Neural cell (in vitro differentiated cells): ENCODE measurements around the gene NOD1. TPM values are rescaled to one million over a fixed set of nuclear protein-coding genes. Genes with fewer than 3 reads are reported as not detected.

ENCODE experiments used
- H2AFZ ChIP-seq: fragments of 200-600, 300-800 bp; sonication (generic), shearing (Covaris generic); 2 replicates; pipeline ENCODE4 v1.6.0; 2014; ENCODE audit warnings: low read depth, mild to moderate bottlenecking, antibody characterized with exemption, low read length, moderate library complexity
- H3F3A ChIP-seq: fragments of 200-600 bp; shearing (Covaris generic); 2 replicates; pipeline ENCODE4 v1.6.1; 2016; ENCODE audit warnings: mild to moderate bottlenecking, moderate library complexity, mixed read lengths, antibody characterized with exemption, low read length; ENCODE audit not compliant: insufficient read depth, poor library complexity, severe bottlenecking
- H3K27ac ChIP-seq: fragments of 200-600, 300-800 bp; sonication (generic), shearing (Covaris generic); 2 replicates; pipeline ENCODE4 v1.5.1; 2014; ENCODE audit warnings: mild to moderate bottlenecking, low read length, moderate library complexity
- H3K27me3 ChIP-seq: fragments of 300-800, 200-600 bp; sonication (generic), shearing (Covaris generic); 2 replicates; pipeline ENCODE4 v1.6.0; 2014; ENCODE audit warnings: mild to moderate bottlenecking, low read depth, low read length, moderate library complexity; ENCODE audit not compliant: insufficient read depth
- H3K36me3 ChIP-seq: fragments of 300-800, 200-600 bp; sonication (generic), shearing (Covaris generic); 2 replicates; pipeline ENCODE4 v1.5.1; 2014; ENCODE audit warnings: mild to moderate bottlenecking, antibody characterized with exemption, low read length, moderate library complexity; ENCODE audit not compliant: insufficient read depth
- H3K4me2 ChIP-seq: fragments of 300-800, 200-600 bp; sonication (generic), shearing (Covaris generic); 2 replicates; pipeline ENCODE4 v1.6.0; 2014; ENCODE audit warnings: mild to moderate bottlenecking, low read length
- H3K4me3 ChIP-seq: fragments of 300-800, 200-600 bp; sonication (generic), shearing (Covaris generic); 2 replicates; pipeline ENCODE4 v1.5.1; 2014; ENCODE audit warnings: mild to moderate bottlenecking, low read length, moderate library complexity
- H3K79me2 ChIP-seq: fragments of 200-600 bp; shearing (Covaris generic); replicated peaks from 2 replicates; pipeline ENCODE4 v1.6.0; 2014; ENCODE audit warnings: mild to moderate bottlenecking, low read length, moderate library complexity; ENCODE audit not compliant: insufficient read depth
- H3K9ac ChIP-seq: fragments of 300-800, 200-600 bp; sonication (generic), shearing (Covaris generic); 2 replicates; pipeline ENCODE4 v1.6.1; 2016; ENCODE audit warnings: mild to moderate bottlenecking, low read length, mixed read lengths
- H3K9me2 ChIP-seq: fragments of 200-600 bp; shearing (Covaris generic); 2 replicates; pipeline ENCODE4 v1.6.1; 2016; ENCODE audit warnings: mild to moderate bottlenecking, low read length, mixed read lengths; ENCODE audit not compliant: insufficient read depth
- H3K9me3 ChIP-seq: fragments of 200-600, 300-800 bp; sonication (generic), shearing (Covaris generic); 2 replicates; pipeline ENCODE4 v1.6.1; 2016; ENCODE audit warnings: mild to moderate bottlenecking, mixed run types, low read length, moderate library complexity, mixed read lengths
- H4K20me1 ChIP-seq: fragments of 200-600 bp; shearing (Covaris generic); 2 replicates; pipeline ENCODE4 v1.6.1; 2016; ENCODE audit warnings: mild to moderate bottlenecking, mixed run types; ENCODE audit not compliant: insufficient read depth
- CTCF ChIP-seq: fragments of 450-650 bp; IDR thresholded peaks from 2 replicates; pipeline ENCODE4 v1.5.1; 2014; ENCODE audit warnings: antibody characterized with exemption, mild to moderate bottlenecking, moderate library complexity; ENCODE audit not compliant: poor library complexity, severe bottlenecking
- EP300 ChIP-seq: fragments of 450-650 bp; conservative IDR thresholded peaks from 2 replicates; pipeline ENCODE4 v1.6.1; 2014; ENCODE audit warnings: antibody characterized with exemption, mild to moderate bottlenecking, moderate library complexity; ENCODE audit not compliant: poor library complexity, severe bottlenecking
- EZH2 ChIP-seq: fragments of 200-600, 300-800 bp; shearing (Covaris generic), sonication (generic); IDR thresholded peaks from 2 replicates; pipeline ENCODE4 v1.6.1; 2014; ENCODE audit warnings: antibody characterized with exemption, low read length, borderline replicate concordance, mild to moderate bottlenecking; ENCODE audit not compliant: insufficient read depth, poor library complexity, severe bottlenecking
- MXI1 ChIP-seq: fragments of 450-650 bp; conservative IDR thresholded peaks from 2 replicates; pipeline ENCODE4 v1.6.1; 2014; ENCODE audit warnings: antibody characterized with exemption, mild to moderate bottlenecking; ENCODE audit not compliant: poor library complexity, severe bottlenecking
- POLR2AphosphoS5 ChIP-seq: IDR thresholded peaks from 2 replicates; pipeline ENCODE4 v1.6.1; 2012
- RAD21 ChIP-seq: fragments of 450-650 bp; conservative IDR thresholded peaks from 2 replicates; pipeline ENCODE4 v1.6.1; 2014; ENCODE audit warnings: antibody characterized with exemption, mild to moderate bottlenecking, moderate library complexity
- SMC3 ChIP-seq: fragments of 450-650 bp; conservative IDR thresholded peaks from 2 replicates; pipeline ENCODE4 v1.6.1; 2014; ENCODE audit warnings: antibody characterized with exemption, mild to moderate bottlenecking, moderate library complexity; ENCODE audit not compliant: poor library complexity
- TAF1 ChIP-seq: IDR thresholded peaks from 2 replicates; pipeline ENCODE4 v1.6.1; 2012; ENCODE audit warnings: low read depth
- polyA plus RNA-seq: library from polyadenylated mRNA; depleted of rRNA; stranded (reverse); fragments of >200 nt; gene quantifications from 2 replicates; pipeline ENCODE4 v1.2.3, GENCODE V29; 2014
- TF ChIP-seq, protein P1 (sequence below): IDR thresholded peaks from 2 replicates; pipeline ENCODE4 v1.6.1; 2012; ENCODE audit warnings: borderline replicate concordance

The NOD1 gene
- polyA plus RNA-seq, 1 donor from 2014 or later = 0.43 TPM

- no peak overlapping the region for H3K4me3 ChIP-seq
- no peak overlapping the region for H3K4me2 ChIP-seq
- no peaks in the 10 kb centered on the region for H3K79me2 ChIP-seq
- H3F3A ChIP-seq = no peaks in the 10 kb centered on the region
- no peaks in the 10 kb centered on the region for H3K27me3 ChIP-seq
- no peaks in the 10 kb centered on the region for H3K9me2 ChIP-seq
- H3K9me3 ChIP-seq = no peaks in the 10 kb centered on the region
- H3K27ac ChIP-seq = no peak overlapping the region
- no peaks in the 10 kb centered on the region for H3K36me3 ChIP-seq
- H4K20me1 ChIP-seq = no peaks in the 10 kb centered on the region
- H3K9ac ChIP-seq = no peak overlapping the region
- TF ChIP-seq EP300 = no peak
- no peak for TF ChIP-seq CTCF
- TF ChIP-seq EZH2 = no peak
- TF ChIP-seq SMC3 = no peak
- TF ChIP-seq TAF1 = no peak
- no peak for TF ChIP-seq POLR2AphosphoS5
- TF ChIP-seq MXI1 = no peak
- TF ChIP-seq, protein P1, sequence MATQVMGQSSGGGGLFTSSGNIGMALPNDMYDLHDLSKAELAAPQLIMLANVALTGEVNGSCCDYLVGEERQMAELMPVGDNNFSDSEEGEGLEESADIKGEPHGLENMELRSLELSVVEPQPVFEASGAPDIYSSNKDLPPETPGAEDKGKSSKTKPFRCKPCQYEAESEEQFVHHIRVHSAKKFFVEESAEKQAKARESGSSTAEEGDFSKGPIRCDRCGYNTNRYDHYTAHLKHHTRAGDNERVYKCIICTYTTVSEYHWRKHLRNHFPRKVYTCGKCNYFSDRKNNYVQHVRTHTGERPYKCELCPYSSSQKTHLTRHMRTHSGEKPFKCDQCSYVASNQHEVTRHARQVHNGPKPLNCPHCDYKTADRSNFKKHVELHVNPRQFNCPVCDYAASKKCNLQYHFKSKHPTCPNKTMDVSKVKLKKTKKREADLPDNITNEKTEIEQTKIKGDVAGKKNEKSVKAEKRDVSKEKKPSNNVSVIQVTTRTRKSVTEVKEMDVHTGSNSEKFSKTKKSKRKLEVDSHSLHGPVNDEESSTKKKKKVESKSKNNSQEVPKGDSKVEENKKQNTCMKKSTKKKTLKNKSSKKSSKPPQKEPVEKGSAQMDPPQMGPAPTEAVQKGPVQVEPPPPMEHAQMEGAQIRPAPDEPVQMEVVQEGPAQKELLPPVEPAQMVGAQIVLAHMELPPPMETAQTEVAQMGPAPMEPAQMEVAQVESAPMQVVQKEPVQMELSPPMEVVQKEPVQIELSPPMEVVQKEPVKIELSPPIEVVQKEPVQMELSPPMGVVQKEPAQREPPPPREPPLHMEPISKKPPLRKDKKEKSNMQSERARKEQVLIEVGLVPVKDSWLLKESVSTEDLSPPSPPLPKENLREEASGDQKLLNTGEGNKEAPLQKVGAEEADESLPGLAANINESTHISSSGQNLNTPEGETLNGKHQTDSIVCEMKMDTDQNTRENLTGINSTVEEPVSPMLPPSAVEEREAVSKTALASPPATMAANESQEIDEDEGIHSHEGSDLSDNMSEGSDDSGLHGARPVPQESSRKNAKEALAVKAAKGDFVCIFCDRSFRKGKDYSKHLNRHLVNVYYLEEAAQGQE = no peak
- TF ChIP-seq RAD21 = no peak
- no peak overlapping the region for H2AFZ ChIP-seq
These were observed 55.7 kb downstream of the NOD1 start for GRCh38 chr7:30422922-30423321.

DNA sequence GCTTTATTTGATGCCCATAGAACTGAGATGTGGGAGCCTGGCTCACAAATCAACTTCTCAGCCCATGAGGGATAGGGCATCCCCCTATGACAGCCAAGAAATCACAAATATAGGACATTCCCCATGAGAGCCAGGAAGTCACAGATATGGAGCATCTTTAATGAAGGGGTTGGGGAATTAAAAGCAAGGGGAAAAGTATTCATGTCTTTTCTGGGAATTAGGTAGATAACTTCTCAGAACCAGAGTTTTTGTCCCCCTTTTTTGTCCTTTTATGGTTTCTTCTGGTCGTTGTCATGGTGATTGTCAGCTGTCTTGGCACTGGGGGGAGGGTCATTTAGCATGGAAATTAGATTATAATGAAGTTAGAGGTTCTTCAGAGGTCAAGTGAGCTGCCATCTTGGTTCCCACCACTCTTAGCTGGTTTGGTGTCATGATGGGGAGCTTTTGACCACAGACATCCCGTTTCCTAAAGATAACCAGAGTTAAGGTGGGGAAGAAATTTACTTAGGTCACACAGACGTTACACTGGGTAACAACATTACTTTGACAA is 56.9 kb downstream of the NOD1 start:
- Histone ChIP-seq H3K4me3 (no peak overlapping the region), H3K9me2 (no peaks in the 10 kb centered on the region), H3K4me2 (no peak overlapping the region), H3K9me3 (no peaks in the 10 kb centered on the region), H3K27me3 (no peaks in the 10 kb centered on the region), H3K27ac (no peak overlapping the region), H3F3A (no peaks in the 10 kb centered on the region), H3K36me3 (no peaks in the 10 kb centered on the region), H3K9ac (no peak overlapping the region), H3K79me2 (no peaks in the 10 kb centered on the region), H2AFZ (no peak overlapping the region), H4K20me1 (no peaks in the 10 kb centered on the region)
- TF ChIP-seq, protein P1 = no peak
- TF ChIP-seq RAD21 = no peak
- no peak for TF ChIP-seq TAF1
- TF ChIP-seq EP300 = no peak
- no peak for TF ChIP-seq SMC3
- TF ChIP-seq EZH2 = no peak
- no peak for TF ChIP-seq CTCF
- TF ChIP-seq MXI1 = no peak
- TF ChIP-seq POLR2AphosphoS5 = no peak
